B cell (primary cell): ENCODE results near the gene KLK15. TPM values are rescaled to one million over a fixed set of nuclear protein-coding genes. Genes with fewer than 3 reads are reported as not detected.

Experiments
- ATAC-seq: fragments of 200-7000 bp; cut with Tn5 transposase; one replicate; pipeline ENCODE4 v1.10.0; 2021; ENCODE audit warnings: low read depth, mild to moderate bottlenecking, moderate number of reproducible peaks, moderate library complexity
- CTCF ChIA-PET: fragments of 350-600 bp; sonication (Branson Sonifier 250); formaldehyde crosslinking; loops from one replicate; lab custom pipeline; 2021; ENCODE audit warnings: antibody characterized with exemption, inconsistent platforms; lab: Charles Lee
- POLR2A ChIA-PET: fragments of 350-600 bp; sonication (Branson Sonifier 250); formaldehyde crosslinking; loops from one replicate; lab custom pipeline; 2021; ENCODE audit warnings: antibody characterized with exemption; lab: Charles Lee
- DNase-seq: peaks from one replicate; pipeline ENCODE4 v3.0.0; 2013
- H2AFZ ChIP-seq: 2 replicates; pipeline ENCODE4 v1.6.1; 2012; ENCODE audit warnings: mild to moderate bottlenecking, low read depth, low read length; ENCODE audit not compliant: insufficient read depth, poor library complexity, severe bottlenecking
- H3K27ac ChIP-seq, 2 donors: 1 replicate in 1 of 2; 2 replicates in 1 of 2; pipeline ENCODE4 v1.5.1; 2012 to 2013; ENCODE audit warnings: low read length in 2 of 2, mild to moderate bottlenecking in 2 of 2, moderate library complexity in 1 of 2
- H3K27me3 ChIP-seq, 4 experiments: fragments of 200-600 bp in 1 of 4; sonication (generic) in 1 of 4; replicated peaks in 1 of 4; 1 replicate in 2 of 4; 2 replicates in 2 of 4; pipeline versions ENCODE4 v1.6.1 to v1.7.0; 2013 to 2016; ENCODE audit warnings: low read length in 3 of 4, mild to moderate bottlenecking in 2 of 4, mixed read lengths in 1 of 4, moderate library complexity in 1 of 4; ENCODE audit not compliant: insufficient read depth in 4 of 4, control insufficient read depth in 3 of 4; ENCODE audit errors: control extremely low read depth in 1 of 4
- H3K36me3 ChIP-seq, 2 experiments: replicated peaks in 1 of 2; 1 replicate in 1 of 2; 2 replicates in 1 of 2; pipeline versions ENCODE4 v1.6.1 to v1.7.1; 2013; ENCODE audit warnings: low read length in 1 of 2; ENCODE audit not compliant: insufficient read depth in 2 of 2, control insufficient read depth in 1 of 2; ENCODE audit errors: control extremely low read depth in 1 of 2, extremely low read depth in 1 of 2
- H3K4me1 ChIP-seq, 2 donors: fragments of 200-600 bp in 1 of 2; sonication (generic) in 1 of 2; 1 replicate in 1 of 2; 2 replicates in 1 of 2; pipeline versions ENCODE4 v1.5.1 to v1.6.1; 2013 to 2017; ENCODE audit warnings: low read length in 2 of 2; ENCODE audit not compliant: control insufficient read depth in 2 of 2, insufficient read depth in 2 of 2
- H3K4me2 ChIP-seq: replicated peaks from 2 replicates; pipeline ENCODE3; 2012; ENCODE audit warnings: mild to moderate bottlenecking, low read depth, low read length; ENCODE audit not compliant: poor library complexity, severe bottlenecking
- H3K4me3 ChIP-seq, 5 experiments: fragments of 200-600 bp in 1 of 5; sonication (generic) in 1 of 5; 1 replicate in 3 of 5; 2 replicates in 2 of 5; pipeline versions ENCODE4 v1.5.1 to v1.7.0; 2011 to 2016; ENCODE audit warnings: low read length in 4 of 5, mild to moderate bottlenecking in 4 of 5, low read depth in 2 of 5, control low read depth in 1 of 5, moderate library complexity in 1 of 5; ENCODE audit not compliant: insufficient read depth in 1 of 5; ENCODE audit errors: control extremely low read depth in 1 of 5, extremely low read depth in 1 of 5
- H3K79me2 ChIP-seq: fragments of 200-600 bp; sonication (generic); one replicate; pipeline ENCODE4 v1.6.0; 2016; ENCODE audit warnings: low read length; ENCODE audit not compliant: control insufficient read depth, insufficient read depth
- H3K9ac ChIP-seq: fragments of 200-600 bp; sonication (generic); 2 replicates; pipeline ENCODE4 v1.6.1; 2017; ENCODE audit warnings: mild to moderate bottlenecking, low read length, moderate library complexity
- H3K9me3 ChIP-seq, 3 donors: one replicate each; pipeline versions ENCODE4 v1.6.1 to v1.7.1; 2013; ENCODE audit warnings: low read length in 2 of 3; ENCODE audit not compliant: control insufficient read depth in 2 of 3, insufficient read depth in 1 of 3; ENCODE audit errors: control extremely low read depth in 1 of 3
- H4K20me1 ChIP-seq: 2 replicates; pipeline ENCODE4 v1.6.0; 2012; ENCODE audit warnings: mild to moderate bottlenecking, low read length; ENCODE audit not compliant: insufficient read depth, control insufficient read depth, poor library complexity, severe bottlenecking
- H3K27ac Mint-ChIP-seq: one replicate; pipeline ENCODE4 v1.8.0; 2021; ENCODE audit warnings: mixed read lengths
- H3K27me3 Mint-ChIP-seq: one replicate; pipeline ENCODE4 v1.8.0; 2021; ENCODE audit warnings: mixed read lengths
- H3K4me1 Mint-ChIP-seq: one replicate; pipeline ENCODE4 v1.8.0; 2021; ENCODE audit warnings: mixed read lengths
- H3K4me3 Mint-ChIP-seq: one replicate; pipeline ENCODE4 v1.8.0; 2021; ENCODE audit warnings: mixed read lengths
- H3K9me3 Mint-ChIP-seq: one replicate; pipeline ENCODE4 v1.8.0; 2022; ENCODE audit warnings: mixed read lengths; ENCODE audit not compliant: insufficient read depth
- CTCF ChIP-seq: fragments of 200-600 bp; IDR thresholded peaks from one replicate; pipeline ENCODE4 v1.8.0; 2022; ENCODE audit warnings: antibody characterized with exemption, mild to moderate bottlenecking
- EZH2 ChIP-seq: IDR thresholded peaks from 2 replicates; pipeline ENCODE4 v1.6.1; 2012; ENCODE audit warnings: borderline replicate concordance, low read depth, mild to moderate bottlenecking, moderate library complexity, low read length; ENCODE audit not compliant: insufficient read depth, poor library complexity, severe bottlenecking
- WGBS: methylation state at CpG from one replicate; pipeline ENCODE4 v1.1.5; 2013; ENCODE audit warnings: missing lambda C conversion rate; ENCODE audit not compliant: insufficient coverage; 5-methylcytosine and 5-hydroxymethylcytosine counted together
- intact Hi-C: fragments of 100-400 bp; cut with micrococcal nuclease; formaldehyde crosslinking; loops from one replicate; pipeline ENCODE4 v1.10.0; 2022
- polyA plus RNA-seq: library from polyadenylated mRNA; depleted of rRNA; stranded (reverse); fragments of >200 nt; gene quantifications from 2 replicates; pipeline ENCODE4 v1.2.3, GENCODE V29; 2012
- total RNA-seq, 2 donors: library from RNA; stranded (reverse); fragments of 120-200 nt in 1 of 2; gene quantifications; 1 replicate in 1 of 2; 2 replicates in 1 of 2; pipeline versions ENCODE4 v1.2.3 to v1.2.4, GENCODE V29; 2013 to 2022

KLK15 gene
- total and polyA plus RNA-seq, 2 donors (not counting 1 experiment from before 2014, with no cell fraction given), result 0.07 TPM; not detected in 1

GRCh38 chr19:50792272-50793250 is 40.8 kb downstream of the KLK15 start:
- no peak overlapping the region for H2AFZ ChIP-seq
- no peaks in the 10 kb centered on the region for H3K27me3 ChIP-seq
- 90% methylated on average over 7 of the region's 13 CpGs for WGBS
- DNase-seq (no peak), ATAC-seq (no peak)
- no peaks in the 10 kb centered on the region for H3K9me3 ChIP-seq
- peaks cover 5% of the 10 kb centered on the region for H3K27me3 Mint-ChIP-seq
- H3K9me3 Mint-ChIP-seq, result no peaks in the 10 kb centered on the region
- peaks cover 10% of the 10 kb centered on the region for H3K4me1 Mint-ChIP-seq
- H3K27ac ChIP-seq, result no peak overlapping the region
- no peak for TF ChIP-seq CTCF
- TF ChIP-seq EZH2, result no peak
- no peak overlapping the region for H3K9ac ChIP-seq
- no peak overlapping the region for H3K27ac Mint-ChIP-seq
- intact Hi-C loops, result no loop called here
- no peaks in the 10 kb centered on the region for H4K20me1 ChIP-seq
- no peaks in the 10 kb centered on the region for H3K79me2 ChIP-seq
- ChIA-PET CTCF (interaction anchor here (2.1 to 5.1 kb wide), 2 partner anchors 9 to 130 kb away, joined by 8 to 29 read pairs; no protein-coding TSS in a partner anchor), POLR2A (interaction anchor here (0.6 to 1.0 kb wide), 4 partner anchors 11 to 441 kb away, joined by 3 to 5 read pairs (median 3); no protein-coding TSS in a partner anchor)
- H3K4me2 ChIP-seq, result no peak overlapping the region
- H3K4me3 Mint-ChIP-seq, result no peak overlapping the region
- H3K4me1 ChIP-seq, result peaks cover 4 to 6% of the 10 kb centered on the region in 2 donors
- H3K36me3 ChIP-seq, result peaks cover 0 to 12% of the 10 kb centered on the region in 2 experiments
- H3K4me3 ChIP-seq, result no peak overlapping the region
